ENCODE measurements around the gene PKN3.

The PKN3 gene

GRCh38 chr9:128718475-128718874, 16.2 kb downstream of the PKN3 start:
- no peak for ATAC-seq
- TF ChIP-seq CSDC2 (CRISPR knock-in tag; IDR thresholded peaks at IDR 0.05) (no peak), PPARA (CRISPR knock-in tag; IDR thresholded peaks at IDR 0.05; ENCODE audit: borderline replicate concordance) (no peak), TCF4 (CRISPR knock-in tag; IDR thresholded peaks at IDR 0.05; ENCODE audit: borderline replicate concordance) (no peak), GLIS3 (CRISPR knock-in tag; IDR thresholded peaks at IDR 0.05) (no peak), SNAI2 (CRISPR knock-in tag; IDR thresholded peaks at IDR 0.05) (no peak), RARB (CRISPR knock-in tag; IDR thresholded peaks at IDR 0.05) (no peak), ARNTL (CRISPR knock-in tag; IDR thresholded peaks at IDR 0.05; ENCODE audit: borderline replicate concordance, low read depth) (no peak), ZNF8 (CRISPR knock-in tag; IDR thresholded peaks at IDR 0.05) (no peak), ZC3H10 (CRISPR knock-in tag; IDR thresholded peaks at IDR 0.05) (no peak), POU6F1 (CRISPR knock-in tag; IDR thresholded peaks at IDR 0.05; ENCODE audit: borderline replicate concordance, low read depth) (no peak), TSHZ2 (CRISPR knock-in tag; IDR thresholded peaks at IDR 0.05) (no peak), CREB5 (CRISPR knock-in tag; IDR thresholded peaks at IDR 0.05; ENCODE audit: low read depth) (no peak), ZNF565 (CRISPR knock-in tag; conservative IDR thresholded peaks at IDR 0.05; ENCODE audit: low read depth) (no peak)

GRCh38 chr9:128719919-128720605, 17.8 kb downstream of the PKN3 start:
- no peak for ATAC-seq
- TF ChIP-seq CREB5 (CRISPR knock-in tag; IDR thresholded peaks at IDR 0.05; ENCODE audit: low read depth) (no peak), SNAI2 (CRISPR knock-in tag; IDR thresholded peaks at IDR 0.05) (no peak), ZNF8 (CRISPR knock-in tag; IDR thresholded peaks at IDR 0.05) (no peak), ARNTL (CRISPR knock-in tag; IDR thresholded peaks at IDR 0.05; ENCODE audit: borderline replicate concordance, low read depth) (no peak), ISL1 (CRISPR knock-in tag; IDR thresholded peaks at IDR 0.05) (no peak), RARB (CRISPR knock-in tag; IDR thresholded peaks at IDR 0.05) (no peak), PATZ1 (CRISPR knock-in tag; IDR thresholded peaks at IDR 0.05; ENCODE audit: borderline replicate concordance) (no peak), CSDC2 (CRISPR knock-in tag; IDR thresholded peaks at IDR 0.05) (no peak), OSR1 (CRISPR knock-in tag; IDR thresholded peaks at IDR 0.05) (no peak)

GRCh38 chr9:128720841-128721486, 18.7 kb downstream of the PKN3 start:
- no peak for ATAC-seq
- no peak for TF ChIP-seq CSRNP3 (CRISPR knock-in tag; IDR thresholded peaks at IDR 0.05)
- no peak for TF ChIP-seq ZNF565 (CRISPR knock-in tag; conservative IDR thresholded peaks at IDR 0.05; ENCODE audit: low read depth)
- no peak for TF ChIP-seq ZFP3 (CRISPR knock-in tag; IDR thresholded peaks at IDR 0.05)
- TF ChIP-seq PATZ1 (CRISPR knock-in tag; IDR thresholded peaks at IDR 0.05; ENCODE audit: borderline replicate concordance) = no peak
- no peak for TF ChIP-seq PPARA (CRISPR knock-in tag; IDR thresholded peaks at IDR 0.05; ENCODE audit: borderline replicate concordance)
- TF ChIP-seq TSHZ2 (CRISPR knock-in tag; IDR thresholded peaks at IDR 0.05) = no peak
- no peak for TF ChIP-seq ZC3H10 (CRISPR knock-in tag; IDR thresholded peaks at IDR 0.05)
- no peak for TF ChIP-seq TCF4 (CRISPR knock-in tag; IDR thresholded peaks at IDR 0.05; ENCODE audit: borderline replicate concordance)
- no peak for TF ChIP-seq ZFP30 (CRISPR knock-in tag; IDR thresholded peaks at IDR 0.05)
